Glutamatergic neuron (in vitro differentiated cells): ENCODE measurements around the gene TMPRSS3. TPM values are rescaled to one million over a fixed set of nuclear protein-coding genes. Genes with fewer than 3 reads are reported as not detected.
A peak's percentile ranks its signal among the peaks of the same experiment; 100 is the strongest.

Experiments used
- DNase-seq: peaks from one replicate; pipeline ENCODE4 v3.0.0; 2022
- H3K27ac Mint-ChIP-seq: one replicate; pipeline ENCODE4 v1.8.0; 2020; ENCODE audit warnings: mild to moderate bottlenecking, mixed read lengths, inconsistent platforms; ENCODE audit not compliant: unreplicated experiment
- H3K27me3 Mint-ChIP-seq: one replicate; pipeline ENCODE4 v1.8.0; 2020; ENCODE audit warnings: mild to moderate bottlenecking, moderate library complexity, mixed read lengths, inconsistent platforms; ENCODE audit not compliant: unreplicated experiment
- H3K36me3 Mint-ChIP-seq: one replicate; pipeline ENCODE4 v1.8.0; 2020; ENCODE audit warnings: mild to moderate bottlenecking, mixed read lengths, inconsistent platforms; ENCODE audit not compliant: unreplicated experiment
- H3K4me1 Mint-ChIP-seq: one replicate; pipeline ENCODE4 v1.8.0; 2020; ENCODE audit warnings: mild to moderate bottlenecking, low read depth, mixed read lengths, inconsistent platforms; ENCODE audit not compliant: unreplicated experiment
- H3K4me3 Mint-ChIP-seq: one replicate; pipeline ENCODE4 v1.8.0; 2020; ENCODE audit warnings: mild to moderate bottlenecking, mixed read lengths, inconsistent platforms; ENCODE audit not compliant: unreplicated experiment
- H3K9me3 Mint-ChIP-seq: one replicate; pipeline ENCODE4 v1.8.0; 2020; ENCODE audit warnings: mild to moderate bottlenecking, moderate library complexity, mixed read lengths, inconsistent platforms; ENCODE audit not compliant: unreplicated experiment
- CTCF ChIP-seq: fragments of 200-600 bp; sonication (generic); IDR thresholded peaks from one replicate; pipeline ENCODE4 v1.5.0; 2021; ENCODE audit not compliant: partially characterized antibody, unreplicated experiment
- total RNA-seq: library from RNA; stranded (reverse); fragmentation: NEBNext Ultra II Directional; extraction: Animal tissue kit (Norgen Biotek cat#: 25700); gene quantifications from one replicate; pipeline ENCODE4 v1.2.1, GENCODE V29; 2021; ENCODE audit not compliant: unreplicated experiment

The TMPRSS3 gene
- total RNA-seq, 1 donor from 2014 or later = 0.71 TPM

DNA sequence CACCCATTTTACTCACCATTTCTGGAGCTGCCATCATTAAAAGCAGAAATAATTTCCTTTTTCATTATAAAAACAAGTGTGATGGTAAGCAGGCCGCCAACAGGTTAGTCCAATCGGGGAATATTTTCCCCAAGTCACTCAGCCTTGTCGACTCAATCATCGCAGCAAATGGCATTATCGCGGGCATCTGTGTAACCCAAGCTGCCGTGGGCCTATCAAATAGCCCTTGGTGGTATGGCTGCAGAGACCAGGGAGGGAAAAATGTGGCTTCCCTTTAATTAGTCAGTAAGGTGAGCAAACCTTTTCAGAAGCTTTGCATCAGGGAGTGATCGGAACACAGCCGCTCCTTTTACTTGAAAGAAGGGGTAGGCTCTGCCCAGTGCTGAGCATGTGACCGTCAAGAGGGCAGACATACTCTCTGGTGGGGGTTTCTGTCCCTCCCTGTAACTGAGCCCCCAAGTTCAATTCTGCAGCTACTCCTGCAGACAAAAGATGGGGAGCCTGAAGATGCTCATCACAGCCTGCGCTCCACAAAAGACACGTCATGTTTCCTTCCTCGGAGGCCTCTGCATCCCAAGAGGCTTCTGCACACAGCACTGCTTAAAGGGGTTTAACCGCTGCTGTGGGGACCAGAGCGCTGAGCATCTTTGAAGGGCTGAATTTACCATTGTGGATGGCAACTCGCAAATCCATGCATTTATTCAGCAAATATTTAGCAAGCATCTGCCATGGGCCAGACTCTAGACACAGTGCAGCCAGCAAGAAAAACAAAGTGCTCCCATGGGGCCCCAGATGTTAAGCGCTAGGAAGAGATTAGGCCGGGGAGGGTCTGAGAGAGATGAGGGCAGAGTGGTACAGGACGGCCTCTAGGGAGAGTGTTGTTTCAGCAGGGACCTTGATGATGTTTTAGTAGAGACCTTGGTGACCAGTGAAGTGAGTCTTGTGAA is 1.2 kb upstream of the TMPRSS3 start:
- peaks cover 17% of the 10 kb centered on the region for H3K9me3 Mint-ChIP-seq
- H3K27ac Mint-ChIP-seq = peak overlapping the region; percentile 96
- H3K4me1 Mint-ChIP-seq = peaks cover 48% of the 10 kb centered on the region
- H3K27me3 Mint-ChIP-seq = peaks cover 11% of the 10 kb centered on the region
- peak overlapping the region; percentile 79 for H3K4me3 Mint-ChIP-seq
- TF ChIP-seq CTCF = no peak
- peaks cover 8% of the 10 kb centered on the region for H3K36me3 Mint-ChIP-seq
- DNase-seq = peak; percentile 73

- DNase-seq = no peak
These were observed 550 bp downstream of the TMPRSS3 start for GRCh38 chr21:42395302-42395701.

GRCh38 chr21:42393443-42393950 is 2.4 kb downstream of the TMPRSS3 start:
- DNase-seq = no peak
- no peaks in the 10 kb centered on the region for H3K36me3 Mint-ChIP-seq
- TF ChIP-seq CTCF = no peak
- peaks cover 43% of the 10 kb centered on the region for H3K4me1 Mint-ChIP-seq
- peaks cover 11% of the 10 kb centered on the region for H3K27me3 Mint-ChIP-seq
- H3K4me3 Mint-ChIP-seq = no peak overlapping the region
- H3K9me3 Mint-ChIP-seq = peaks cover 15% of the 10 kb centered on the region
- H3K27ac Mint-ChIP-seq = no peak overlapping the region

More at GRCh38 chr21:42395302-42395701, 550 bp downstream of the TMPRSS3 start:
- TF ChIP-seq CTCF = no peak
- H3K4me1 Mint-ChIP-seq = peaks cover 52% of the 10 kb centered on the region
- H3K27ac Mint-ChIP-seq = peak overlapping the region; percentile 22
- H3K27me3 Mint-ChIP-seq = peaks cover 11% of the 10 kb centered on the region
- no peak overlapping the region for H3K4me3 Mint-ChIP-seq
- no peaks in the 10 kb centered on the region for H3K36me3 Mint-ChIP-seq
- H3K9me3 Mint-ChIP-seq = peaks cover 15% of the 10 kb centered on the region

DNA sequence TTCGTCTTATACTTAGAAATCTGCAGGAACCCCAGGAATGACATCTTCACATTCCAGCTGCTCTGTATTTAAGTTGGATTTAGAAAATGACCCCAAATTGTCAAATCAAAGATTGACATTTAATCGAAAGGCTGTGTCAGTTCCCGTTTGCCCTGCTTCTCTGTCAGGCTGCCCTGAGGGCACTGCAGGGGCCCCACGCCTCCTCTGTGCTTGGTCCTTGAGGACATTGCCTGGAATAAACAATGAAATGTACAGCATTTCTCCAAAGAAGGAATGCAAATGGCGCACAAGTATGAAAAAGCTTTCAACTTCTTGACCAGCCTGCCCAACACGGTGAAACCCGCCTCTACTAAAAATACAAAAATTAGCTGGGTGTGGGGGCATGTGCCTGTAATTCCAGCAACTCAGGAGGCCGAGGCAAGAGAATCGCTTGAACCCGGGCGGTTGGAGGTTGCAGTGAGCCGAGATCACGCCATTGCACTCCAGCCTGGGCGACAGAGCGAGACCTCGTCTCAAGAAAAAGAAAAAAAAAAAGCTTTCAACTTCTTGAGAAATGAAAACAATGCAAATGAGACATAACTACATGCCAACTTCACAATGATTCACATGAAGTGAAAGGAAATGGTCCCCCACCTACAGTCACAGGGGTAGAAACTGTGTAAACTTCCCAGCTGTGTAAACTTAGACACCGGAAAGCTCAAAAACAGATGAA is 3.0 kb downstream of the TMPRSS3 start:
- no peak for TF ChIP-seq CTCF
- no peaks in the 10 kb centered on the region for H3K36me3 Mint-ChIP-seq
- H3K9me3 Mint-ChIP-seq = peaks cover 9% of the 10 kb centered on the region
- peaks cover 7% of the 10 kb centered on the region for H3K27me3 Mint-ChIP-seq
- H3K27ac Mint-ChIP-seq = no peak overlapping the region
- DNase-seq = no peak
- H3K4me1 Mint-ChIP-seq = peaks cover 37% of the 10 kb centered on the region
- no peak overlapping the region for H3K4me3 Mint-ChIP-seq
